ENCODE results near the gene BNC2.

The BNC2 gene

DNA sequence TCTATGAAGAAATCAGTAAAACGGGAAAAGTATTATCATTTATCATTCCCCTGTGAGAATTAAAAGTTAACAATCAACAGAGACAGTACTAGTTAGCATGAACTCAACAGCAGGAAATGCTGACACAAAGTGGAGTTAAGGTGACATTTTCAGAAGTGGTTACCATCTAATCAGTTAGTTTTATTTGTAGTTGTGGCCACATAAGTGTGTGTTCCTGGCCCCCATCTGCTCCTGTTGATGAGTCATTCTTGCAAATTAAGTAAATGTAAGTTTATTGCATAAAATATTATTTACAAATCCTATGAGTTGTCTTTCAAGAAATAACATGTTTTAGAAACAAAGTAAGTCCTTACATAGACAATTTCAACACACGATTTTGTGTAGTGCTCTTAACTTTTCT is 8.9 kb upstream of the BNC2 start:
- peak; percentile 31 for DNase-seq (ENCODE audit: low read depth)
- no peak overlapping the region for H3K4me3 ChIP-seq (ENCODE audit: low read depth, low read length)
- TF ChIP-seq CTCF (conservative IDR thresholded peaks at IDR 0.05; ENCODE audit: low read depth, low read length), result no peak

DNA sequence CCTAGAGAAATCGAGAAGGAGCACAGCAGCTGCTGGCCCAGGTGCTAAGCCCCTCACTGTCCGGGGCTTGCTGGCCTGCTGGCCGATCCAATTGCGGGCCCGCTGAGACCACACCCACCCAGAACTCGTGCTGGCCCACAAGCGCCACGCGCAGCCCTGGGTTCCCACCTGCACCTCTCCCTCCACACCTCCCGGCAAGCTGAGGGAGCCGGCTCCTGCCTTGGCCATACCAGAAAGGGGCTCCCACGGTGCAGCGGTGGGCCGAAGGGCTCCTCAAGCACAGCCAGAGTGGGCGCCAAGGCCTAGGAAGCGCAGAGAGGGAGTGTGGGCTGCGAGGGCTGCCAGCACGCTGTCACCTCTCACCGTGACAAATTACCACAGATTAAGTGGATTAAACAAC is 6.8 kb upstream of the BNC2 start:
- TF ChIP-seq CTCF (conservative IDR thresholded peaks at IDR 0.05; ENCODE audit: low read depth, low read length), result no peak
- no peak overlapping the region for H3K4me3 ChIP-seq (ENCODE audit: low read depth, low read length)
- no peak for DNase-seq (ENCODE audit: low read depth)

DNA sequence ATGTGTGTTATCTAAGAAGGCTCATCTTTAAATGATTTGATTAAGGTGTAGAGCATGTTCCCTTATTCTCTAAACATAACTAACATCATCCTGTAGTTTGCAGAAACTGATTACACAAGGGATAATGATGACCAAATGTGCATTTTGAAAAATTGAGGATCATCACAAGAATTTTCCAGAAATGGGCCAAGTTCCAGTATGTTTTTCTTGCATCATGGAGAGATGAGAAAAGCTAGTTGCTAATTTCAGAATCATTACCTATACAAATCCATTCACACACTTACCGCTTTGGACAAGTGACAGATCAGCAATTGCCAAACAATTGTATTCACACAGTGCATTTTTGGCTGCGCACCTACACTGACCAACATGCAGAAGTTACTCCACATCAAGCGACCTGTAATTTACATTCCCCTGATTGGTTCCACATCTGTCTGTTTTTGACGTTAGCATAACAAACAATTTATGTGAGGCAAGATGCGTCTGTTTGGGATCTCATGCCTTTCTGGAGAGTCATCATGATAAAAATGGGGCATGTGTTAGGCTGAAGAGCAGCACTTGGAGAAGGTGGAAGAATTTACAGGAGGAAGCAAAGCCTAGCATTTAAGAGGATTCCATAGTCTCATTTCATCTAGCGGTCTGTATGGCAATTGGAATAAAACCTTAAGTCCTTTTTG is 2.8 kb upstream of the BNC2 start:
- DNase-seq (ENCODE audit: low read depth), result peak; percentile 74
- no peak for TF ChIP-seq CTCF (conservative IDR thresholded peaks at IDR 0.05; ENCODE audit: low read depth, low read length)
- H3K4me3 ChIP-seq (ENCODE audit: low read depth, low read length), result no peak overlapping the region

DNA sequence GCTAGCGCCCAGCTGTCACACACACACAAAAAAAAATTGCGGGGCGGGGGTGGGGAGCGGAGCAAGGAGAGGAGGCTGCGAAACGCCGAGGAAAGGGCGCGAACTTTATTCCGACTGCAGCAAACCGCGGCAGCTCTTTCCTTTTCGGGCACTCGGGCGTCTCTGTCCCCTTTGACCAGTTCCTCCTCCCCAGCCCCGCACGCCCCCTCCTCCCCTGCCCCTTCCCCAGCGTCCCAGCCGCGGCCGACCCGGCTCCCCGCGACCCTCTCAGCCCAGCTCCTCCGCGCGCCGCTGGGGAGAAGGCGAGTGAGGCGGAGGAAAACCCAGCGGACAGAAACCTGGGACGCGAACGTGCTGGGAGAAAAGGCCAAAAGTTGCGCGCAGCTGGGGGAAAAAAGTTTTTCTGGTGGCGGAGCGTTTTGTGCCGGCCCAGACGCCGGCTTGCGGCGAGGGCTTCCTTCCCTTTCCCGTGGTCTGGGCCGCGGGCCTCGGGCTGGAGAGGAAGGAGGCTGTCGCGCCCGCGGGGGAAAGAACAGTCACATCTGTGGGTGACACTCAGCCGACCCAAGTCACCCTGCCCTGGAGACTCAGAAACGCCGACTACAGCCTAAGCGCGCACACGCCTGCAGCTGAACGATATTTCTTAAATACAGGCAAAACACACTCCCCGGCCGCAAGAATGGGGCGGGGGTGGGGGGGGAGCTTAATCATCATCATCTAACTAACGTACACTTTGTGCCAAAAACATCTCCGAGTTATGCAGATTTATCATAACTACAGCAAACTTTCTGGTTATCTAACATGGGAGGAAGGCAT is 1.1 kb upstream of the BNC2 start:
- no peak for TF ChIP-seq CTCF (conservative IDR thresholded peaks at IDR 0.05; ENCODE audit: low read depth, low read length)
- peak overlapping the region; percentile 85 for H3K4me3 ChIP-seq (ENCODE audit: low read depth, low read length)
- peak; percentile 91 for DNase-seq (ENCODE audit: low read depth)

DNA sequence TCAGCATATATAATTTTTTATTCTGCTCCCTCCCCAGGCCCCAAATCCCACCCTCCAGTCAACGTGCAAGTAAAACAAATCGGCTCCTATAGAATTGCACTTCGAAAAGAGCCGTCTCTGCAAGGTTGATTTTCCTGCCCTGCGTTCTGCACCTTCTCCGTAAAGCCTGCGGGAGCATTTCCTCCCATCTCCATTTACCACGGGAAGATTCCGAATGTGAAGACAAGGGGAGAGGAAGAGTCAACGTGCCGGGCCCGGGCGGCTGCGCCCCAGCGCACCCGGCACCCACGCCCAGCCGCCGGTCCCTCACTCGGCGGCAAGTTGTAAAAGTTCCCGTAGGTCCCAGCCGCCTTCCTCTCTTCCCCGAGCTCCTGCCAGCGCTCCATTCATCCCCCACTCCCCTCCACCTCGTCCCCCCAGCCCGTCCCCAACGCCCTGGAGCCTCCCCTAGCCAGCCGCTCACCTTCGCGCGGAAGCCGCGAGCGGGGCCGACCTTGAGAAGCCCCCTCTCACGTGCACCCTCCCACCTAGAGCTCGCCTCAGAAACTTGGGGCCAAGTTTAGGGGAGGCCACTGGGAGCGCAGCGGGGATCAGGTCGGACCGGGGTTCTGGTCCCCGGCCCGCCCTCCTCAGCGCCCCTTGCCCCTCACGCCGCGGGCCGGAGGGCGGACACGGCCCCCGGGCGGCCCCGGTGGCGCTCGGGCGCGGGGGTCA is 431 bp downstream of the BNC2 start:
- peak overlapping the region; percentile 85 for H3K4me3 ChIP-seq (ENCODE audit: low read depth, low read length)
- DNase-seq (ENCODE audit: low read depth), result peak; percentile 27
- no peak for TF ChIP-seq CTCF (conservative IDR thresholded peaks at IDR 0.05; ENCODE audit: low read depth, low read length)

DNA sequence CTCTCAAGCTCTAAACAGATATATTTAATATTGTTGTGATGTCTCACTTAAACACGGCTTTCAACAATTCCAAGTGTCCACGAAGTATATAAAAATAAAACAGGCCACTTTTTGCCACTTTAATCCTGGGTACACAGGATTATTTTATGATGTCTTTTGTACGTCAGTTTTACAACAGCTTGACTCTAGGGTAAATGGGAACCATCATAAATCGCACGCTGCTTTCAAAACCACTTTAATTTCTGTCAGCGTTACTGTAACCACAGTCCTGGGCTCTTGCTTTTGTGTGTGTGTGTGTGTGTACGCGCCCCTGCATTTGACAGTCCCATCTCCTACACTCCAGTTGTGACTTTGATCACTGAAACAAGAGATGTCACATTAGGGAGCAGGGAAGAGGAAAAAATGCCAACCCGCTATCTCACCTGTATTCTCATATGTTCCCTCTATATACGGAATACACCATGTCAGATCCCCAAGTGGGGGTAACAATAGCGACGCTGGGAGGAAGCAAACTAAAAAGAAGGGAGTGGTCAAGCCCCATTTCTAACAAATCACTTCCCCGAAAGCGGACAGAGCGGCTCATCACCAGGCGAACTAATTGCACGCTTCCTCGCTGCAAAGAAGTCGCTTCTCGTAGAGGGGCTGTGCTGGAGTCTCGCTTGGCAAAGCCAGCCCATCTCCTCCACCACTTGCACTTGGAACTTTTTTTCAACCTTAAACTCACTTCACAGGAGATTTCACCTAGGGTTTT is 1.2 kb downstream of the BNC2 start:
- H3K4me3 ChIP-seq (ENCODE audit: low read depth, low read length), result peak overlapping the region; percentile 85
- peak; percentile 60 for DNase-seq (ENCODE audit: low read depth)
- TF ChIP-seq CTCF (conservative IDR thresholded peaks at IDR 0.05; ENCODE audit: low read depth, low read length), result no peak

Data from choroid plexus epithelial cell (primary cell).